H9 (cell line): ENCODE results near the gene COL4A1. TPM values are rescaled to one million over a fixed set of nuclear protein-coding genes. Genes with fewer than 3 reads are reported as not detected.

Experiments
- DNase-seq: peaks from one replicate; pipeline ENCODE4 v3.0.0-alpha.2; 2017
- H2AFZ ChIP-seq: one replicate; pipeline ENCODE4 v1.6.1; 2013; ENCODE audit warnings: mild to moderate bottlenecking, low read length, control low read depth, moderate library complexity
- H2AK5ac ChIP-seq: 2 replicates; pipeline ENCODE4 v1.6.1; 2013; ENCODE audit warnings: low read length, control low read depth, mixed read lengths; ENCODE audit not compliant: insufficient read length
- H2BK120ac ChIP-seq: one replicate; pipeline ENCODE4 v1.6.1; 2013; ENCODE audit warnings: low read depth, mild to moderate bottlenecking, low read length, control low read depth, inconsistent platforms; ENCODE audit not compliant: poor library complexity, severe bottlenecking
- H2BK12ac ChIP-seq: 2 replicates; pipeline ENCODE4 v1.6.1; 2013; ENCODE audit warnings: low read length, control low read depth, mixed read lengths, low read depth; ENCODE audit not compliant: insufficient read length
- H2BK15ac ChIP-seq: 2 replicates; pipeline ENCODE4 v1.6.1; 2013; ENCODE audit warnings: low read depth, low read length, control low read depth
- H2BK20ac ChIP-seq: one replicate; pipeline ENCODE4 v1.6.1; 2013; ENCODE audit warnings: low read depth, mild to moderate bottlenecking, low read length, control low read depth, inconsistent platforms; ENCODE audit not compliant: poor library complexity, severe bottlenecking
- H2BK5ac ChIP-seq: 2 replicates; pipeline ENCODE4 v1.6.1; 2013; ENCODE audit warnings: low read length, control low read depth, mixed read lengths; ENCODE audit not compliant: insufficient read length
- H3K14ac ChIP-seq: 2 replicates; pipeline ENCODE4 v1.6.1; 2013; ENCODE audit warnings: low read length, control low read depth; ENCODE audit not compliant: insufficient read depth
- H3K18ac ChIP-seq: 2 replicates; pipeline ENCODE4 v1.6.1; 2013; ENCODE audit warnings: low read depth, mild to moderate bottlenecking, mixed read lengths, low read length, control low read depth; ENCODE audit not compliant: insufficient read length
- H3K23ac ChIP-seq: 2 replicates; pipeline ENCODE4 v1.6.1; 2013; ENCODE audit warnings: low read length, control low read depth, mixed read lengths, low read depth; ENCODE audit not compliant: insufficient read length
- H3K23me2 ChIP-seq: 2 replicates; pipeline ENCODE4 v1.6.1; 2013; ENCODE audit warnings: low read depth, mild to moderate bottlenecking, mixed read lengths, low read length, control low read depth; ENCODE audit not compliant: insufficient read length, poor library complexity, severe bottlenecking
- H3K27ac ChIP-seq: 2 replicates; pipeline ENCODE4 v1.5.1; 2013; ENCODE audit warnings: low read length, control low read depth, mixed read lengths, low read depth; ENCODE audit not compliant: insufficient read length
- H3K27me3 ChIP-seq: 2 replicates; pipeline ENCODE4 v1.6.1; 2013; ENCODE audit warnings: low read length, control low read depth, inconsistent platforms; ENCODE audit not compliant: insufficient read depth
- H3K4ac ChIP-seq: 2 replicates; pipeline ENCODE4 v1.6.1; 2013; ENCODE audit warnings: low read depth, mild to moderate bottlenecking, control low read depth, inconsistent platforms, low read length, moderate library complexity
- H3K4me1 ChIP-seq: 2 replicates; pipeline ENCODE4 v1.6.1; 2013; ENCODE audit warnings: low read length, control low read depth, inconsistent platforms; ENCODE audit not compliant: insufficient read depth
- H3K4me2 ChIP-seq: 2 replicates; pipeline ENCODE4 v1.6.1; 2013; ENCODE audit warnings: low read length, control low read depth, mixed read lengths; ENCODE audit not compliant: insufficient read length, insufficient read depth
- H3K56ac ChIP-seq: 2 replicates; pipeline ENCODE4 v1.6.1; 2013; ENCODE audit warnings: low read depth, mild to moderate bottlenecking, mixed read lengths, low read length, control low read depth; ENCODE audit not compliant: insufficient read length
- H3K79me1 ChIP-seq: 2 replicates; pipeline ENCODE4 v1.6.1; 2013; ENCODE audit warnings: low read depth, mild to moderate bottlenecking, moderate library complexity, low read length, control low read depth, inconsistent platforms; ENCODE audit not compliant: insufficient read depth, poor library complexity, severe bottlenecking
- H3K79me2 ChIP-seq: 2 replicates; pipeline ENCODE4 v1.6.1; 2013; ENCODE audit warnings: low read length, control low read depth, inconsistent platforms; ENCODE audit not compliant: insufficient read depth
- H3K9ac ChIP-seq: 2 replicates; pipeline ENCODE4 v1.6.1; 2013; ENCODE audit warnings: low read length, control low read depth, mixed read lengths; ENCODE audit not compliant: insufficient read length; ENCODE audit errors: extremely low read depth
- H3K9me3 ChIP-seq: one replicate; pipeline ENCODE4 v1.6.1; 2013; ENCODE audit warnings: low read depth, low read length, inconsistent platforms; ENCODE audit not compliant: control insufficient read depth
- H3T11ph ChIP-seq: one replicate; pipeline ENCODE4 v1.6.1; 2013; ENCODE audit warnings: mild to moderate bottlenecking, low read length, control low read depth, inconsistent platforms
- H4K20me1 ChIP-seq: one replicate; pipeline ENCODE4 v1.6.1; 2013; ENCODE audit not compliant: control insufficient read depth, insufficient read length, insufficient read depth
- H4K5ac ChIP-seq: 2 replicates; pipeline ENCODE4 v1.6.1; 2013; ENCODE audit warnings: low read depth, mild to moderate bottlenecking, mixed read lengths, low read length, control low read depth; ENCODE audit not compliant: insufficient read length
- H4K8ac ChIP-seq: replicated peaks from 2 replicates; pipeline ENCODE4 v1.6.1; 2013; ENCODE audit warnings: low read length, control low read depth, mixed read lengths, low read depth; ENCODE audit not compliant: insufficient read length
- H4K91ac ChIP-seq: 2 replicates; pipeline ENCODE4 v1.6.1; 2013; ENCODE audit warnings: low read depth, mild to moderate bottlenecking, moderate library complexity, mixed read lengths, low read length, control low read depth; ENCODE audit not compliant: insufficient read length
- H3K27ac Mint-ChIP-seq, 3 experiments: 2 replicates in 2 of 3; 3 replicates in 1 of 3; pipeline ENCODE4 v1.8.0; 2020 to 2021; ENCODE audit warnings: mixed read lengths in 3 of 3, mild to moderate bottlenecking in 1 of 3, moderate library complexity in 1 of 3
- H3K27me3 Mint-ChIP-seq: 2 replicates; pipeline ENCODE4 v1.8.0; 2021; ENCODE audit warnings: low read depth, mild to moderate bottlenecking, moderate library complexity, mixed read lengths
- H3K36me3 Mint-ChIP-seq, 3 experiments: 2 replicates in 2 of 3; 3 replicates in 1 of 3; pipeline ENCODE4 v1.8.0; 2020 to 2021; ENCODE audit warnings: low read depth in 3 of 3, mixed read lengths in 3 of 3; ENCODE audit not compliant: insufficient read depth in 1 of 3
- H3K4me1 Mint-ChIP-seq, 2 experiments: 2 replicates each; pipeline ENCODE4 v1.8.0; 2020; ENCODE audit warnings: mixed read lengths in 2 of 2
- H3K4me3 Mint-ChIP-seq, 2 experiments: 2 replicates in 1 of 2; 3 replicates in 1 of 2; pipeline ENCODE4 v1.8.0; 2020 to 2021; ENCODE audit warnings: mild to moderate bottlenecking in 2 of 2, mixed read lengths in 2 of 2, moderate library complexity in 1 of 2
- H3K9me3 Mint-ChIP-seq, 2 experiments: 2 replicates in 1 of 2; 3 replicates in 1 of 2; pipeline ENCODE4 v1.8.0; 2020; ENCODE audit warnings: mild to moderate bottlenecking in 2 of 2, mixed read lengths in 2 of 2, moderate library complexity in 1 of 2
- WGBS: extraction: QIAGEN DNeasy Blood & Tissue Kit; methylation state at CpG from one replicate; pipeline ENCODE4 v1.1.7; 2013; ENCODE audit warnings: missing lambda C conversion rate, low lambda C conversion rate, mixed read lengths; ENCODE audit not compliant: insufficient read length; ENCODE audit errors: extremely low coverage; 5-methylcytosine and 5-hydroxymethylcytosine counted together
- total RNA-seq: library from RNA; stranded (reverse); gene quantifications from 2 replicates; pipeline ENCODE4 v1.2.1, GENCODE V29; 2021
- TF ChIP-seq, protein P1 (sequence below): fragments of 200-600 bp; sonication (generic); conservative IDR thresholded peaks from 3 replicates; pipeline ENCODE4 v1.8.0; 2021; ENCODE audit warnings: antibody characterized with exemption, mild to moderate bottlenecking

Gene COL4A1
- total RNA-seq, 1 experiment from 2014 or later, result 73.1 TPM

DNA sequence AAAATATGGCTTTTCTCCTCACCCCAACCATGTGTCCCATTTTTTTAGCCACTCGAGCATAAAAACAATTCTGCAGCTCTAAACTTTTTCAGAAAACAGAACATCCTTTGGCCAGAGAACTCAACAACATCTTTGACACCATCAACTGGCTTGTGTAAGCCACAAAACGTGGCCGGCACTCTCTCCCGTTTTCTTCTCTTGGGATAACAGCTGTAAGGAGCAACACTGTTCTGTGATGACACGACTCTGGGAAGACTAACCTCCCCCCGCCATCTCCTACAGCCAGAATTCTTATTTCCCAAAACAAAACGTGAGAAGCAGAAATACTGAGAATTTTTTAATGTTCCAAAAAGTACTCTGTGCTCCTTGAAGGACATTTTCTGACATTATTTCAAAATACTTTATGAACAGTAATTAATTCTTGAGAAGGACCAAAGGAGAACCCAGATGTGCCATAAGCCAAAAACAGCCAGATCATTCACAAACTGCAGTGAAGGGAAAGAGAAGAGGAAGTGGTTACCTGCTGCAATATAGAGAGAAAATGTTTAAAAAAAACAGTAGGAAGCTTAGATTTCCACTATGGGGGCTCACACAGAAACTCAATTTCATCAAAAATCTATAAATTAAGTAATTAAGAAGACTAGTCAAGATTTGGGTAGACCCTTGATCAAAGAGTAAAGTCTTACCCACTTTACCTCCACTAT is 25.8 kb downstream of the COL4A1 start:
- Histone ChIP-seq H3K23ac (no peak overlapping the region), H3K9me3 (no peaks in the 10 kb centered on the region), H2BK120ac (no peak overlapping the region), H2AFZ (no peak overlapping the region), H4K5ac (no peak overlapping the region), H4K8ac (no peak overlapping the region), H4K91ac (no peak overlapping the region), H3K4me2 (no peak overlapping the region), H2BK20ac (no peak overlapping the region), H3K27ac (no peak overlapping the region), H3K14ac (no peak overlapping the region), H3K4ac (no peak overlapping the region), H3T11ph (no peak overlapping the region), H3K23me2 (no peaks in the 10 kb centered on the region), H3K27me3 (no peaks in the 10 kb centered on the region), H2BK5ac (no peak overlapping the region), H3K4me1 (no peaks in the 10 kb centered on the region), H2AK5ac (no peak overlapping the region), H3K18ac (no peak overlapping the region), H2BK12ac (no peak overlapping the region), H3K56ac (no peak overlapping the region), H2BK15ac (no peak overlapping the region), H3K9ac (no peak overlapping the region), H3K79me2 (no peaks in the 10 kb centered on the region; the same call in 1 of the 2 replicates), H4K20me1 (no peaks in the 10 kb centered on the region), H3K79me1 (no peaks in the 10 kb centered on the region)
- H3K27me3 Mint-ChIP-seq, result no peaks in the 10 kb centered on the region
- TF ChIP-seq, protein P1, sequence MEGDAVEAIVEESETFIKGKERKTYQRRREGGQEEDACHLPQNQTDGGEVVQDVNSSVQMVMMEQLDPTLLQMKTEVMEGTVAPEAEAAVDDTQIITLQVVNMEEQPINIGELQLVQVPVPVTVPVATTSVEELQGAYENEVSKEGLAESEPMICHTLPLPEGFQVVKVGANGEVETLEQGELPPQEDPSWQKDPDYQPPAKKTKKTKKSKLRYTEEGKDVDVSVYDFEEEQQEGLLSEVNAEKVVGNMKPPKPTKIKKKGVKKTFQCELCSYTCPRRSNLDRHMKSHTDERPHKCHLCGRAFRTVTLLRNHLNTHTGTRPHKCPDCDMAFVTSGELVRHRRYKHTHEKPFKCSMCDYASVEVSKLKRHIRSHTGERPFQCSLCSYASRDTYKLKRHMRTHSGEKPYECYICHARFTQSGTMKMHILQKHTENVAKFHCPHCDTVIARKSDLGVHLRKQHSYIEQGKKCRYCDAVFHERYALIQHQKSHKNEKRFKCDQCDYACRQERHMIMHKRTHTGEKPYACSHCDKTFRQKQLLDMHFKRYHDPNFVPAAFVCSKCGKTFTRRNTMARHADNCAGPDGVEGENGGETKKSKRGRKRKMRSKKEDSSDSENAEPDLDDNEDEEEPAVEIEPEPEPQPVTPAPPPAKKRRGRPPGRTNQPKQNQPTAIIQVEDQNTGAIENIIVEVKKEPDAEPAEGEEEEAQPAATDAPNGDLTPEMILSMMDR, result no peak
- no peaks in the 10 kb centered on the region for H3K9me3 Mint-ChIP-seq
- no peaks in the 10 kb centered on the region for H3K36me3 Mint-ChIP-seq
- peaks cover 0 to 2% of the 10 kb centered on the region in 2 experiments; a peak in 1 of 4 replicates for H3K4me1 Mint-ChIP-seq
- no peak overlapping the region for H3K27ac Mint-ChIP-seq
- no peak overlapping the region for H3K4me3 Mint-ChIP-seq
- no peak for DNase-seq
- no CpG with 5 or more reads among the region's 7 CpGs for WGBS
